PC-3 (cell line): ENCODE measurements around the gene L3MBTL4. TPM values are rescaled to one million over a fixed set of nuclear protein-coding genes. Genes with fewer than 3 reads are reported as not detected.

Source experiments
- ATAC-seq: fragments of 200-7000 bp; cut with Tn5 transposase; 2 replicates; pipeline ENCODE4 v1.9.1; 2020; ENCODE audit warnings: mild to moderate bottlenecking, moderate library complexity
- BruUV-seq: library from RNA; stranded (reverse); fragments of 400-500 nt; replicated peaks from 2 replicates; lab custom pipeline; 2021; lab: Mats Ljungman, UMichigan
- CTCF ChIA-PET: fragments of 300-600 bp; sonication (Branson Sonifier 250); formaldehyde crosslinking; loops from one replicate; lab custom pipeline; 2022; ENCODE audit warnings: antibody characterized with exemption; lab: Charles Lee
- POLR2A ChIA-PET: fragments of 300-600 bp; sonication (Branson Sonifier 250); formaldehyde crosslinking; loops from one replicate; lab custom pipeline; 2022; ENCODE audit warnings: antibody characterized with exemption; ENCODE audit not compliant: unreplicated experiment; lab: Charles Lee
- DNase-seq: peaks from one replicate; pipeline ENCODE4 v3.0.0-alpha.2; 2015
- H2AFZ ChIP-seq: fragments of 300-600 bp; sonication (generic); 2 replicates; pipeline ENCODE4 v1.6.0; 2016; ENCODE audit warnings: antibody characterized with exemption, low read length
- H3F3A ChIP-seq: fragments of 300-600 bp; sonication (generic); one replicate; pipeline ENCODE4 v1.6.0; 2017; ENCODE audit warnings: antibody characterized with exemption, low read length, control low read depth, mild to moderate bottlenecking; ENCODE audit not compliant: unreplicated experiment
- H3K27ac ChIP-seq: fragments of 300-600 bp; sonication (generic); 2 replicates; pipeline ENCODE4 v1.5.1; 2016; ENCODE audit warnings: mild to moderate bottlenecking, low read length
- H3K27me3 ChIP-seq: fragments of 300-600 bp; sonication (generic); 2 replicates; pipeline ENCODE4 v1.6.1; 2016; ENCODE audit warnings: low read length, mixed read lengths
- H3K36me3 ChIP-seq: fragments of 300-600 bp; sonication (generic); 2 replicates; pipeline ENCODE4 v1.6.1; 2016; ENCODE audit warnings: low read depth, mixed run types, low read length, mixed read lengths
- H3K4me1 ChIP-seq: fragments of 300-600 bp; sonication (generic); 2 replicates; pipeline ENCODE4 v1.5.1; 2016; ENCODE audit warnings: low read length; ENCODE audit not compliant: insufficient read depth
- H3K4me2 ChIP-seq: fragments of 300-600 bp; sonication (generic); 2 replicates; pipeline ENCODE4 v1.6.0; 2016; ENCODE audit warnings: low read length
- H3K4me3 ChIP-seq: fragments of 300-600 bp; sonication (generic); 2 replicates; pipeline ENCODE4 v1.5.1; 2016; ENCODE audit warnings: mild to moderate bottlenecking, low read length, mixed read lengths
- H3K79me2 ChIP-seq: fragments of 300-600 bp; sonication (generic); 2 replicates; pipeline ENCODE4 v1.6.1; 2017; ENCODE audit warnings: low read length, mixed read lengths
- H3K9ac ChIP-seq: fragments of 300-600 bp; sonication (generic); 2 replicates; pipeline ENCODE4 v1.6.0; 2016; ENCODE audit warnings: mild to moderate bottlenecking, low read length
- H3K9me2 ChIP-seq: fragments of 300-600 bp; sonication (generic); replicated peaks from 2 replicates; pipeline ENCODE4 v1.6.1; 2016; ENCODE audit warnings: mixed run types, low read length, mixed read lengths
- H3K9me3 ChIP-seq: fragments of 300-600 bp; sonication (generic); 2 replicates; pipeline ENCODE4 v1.6.1; 2016; ENCODE audit warnings: low read length, mixed read lengths
- H4K20me1 ChIP-seq: fragments of 300-600 bp; sonication (generic); 2 replicates; pipeline ENCODE4 v1.6.1; 2016; ENCODE audit warnings: low read length, mixed read lengths
- CTCF ChIP-seq: fragments of 300-600 bp; sonication (generic); conservative IDR thresholded peaks from 2 replicates; pipeline ENCODE4 v1.5.1; 2017; ENCODE audit warnings: antibody characterized with exemption, low read depth, mild to moderate bottlenecking, low read length
- EZH2 ChIP-seq: fragments of 300-600 bp; sonication (generic); IDR thresholded peaks from one replicate; pipeline ENCODE4 v1.6.1; 2017; ENCODE audit warnings: antibody characterized with exemption, mild to moderate bottlenecking, low read length; ENCODE audit not compliant: unreplicated experiment
- EZH2phosphoT487 ChIP-seq: fragments of 300-600 bp; sonication (generic); IDR thresholded peaks from 2 replicates; pipeline ENCODE4 v1.6.1; 2018; ENCODE audit warnings: mild to moderate bottlenecking, antibody characterized with exemption, low read length, borderline replicate concordance
- intact Hi-C: fragments of 100-400 bp; cut with micrococcal nuclease; formaldehyde crosslinking; loops from 2 replicates; pipeline ENCODE4 v1.9.0; 2023
- total RNA-seq: library from RNA; depleted of rRNA; stranded (reverse); fragments of >200 nt; gene quantifications from 2 replicates; pipeline ENCODE4 v1.2.3, GENCODE V29; 2014

L3MBTL4 gene
- total RNA-seq, 1 experiment from 2014 or later = 0.47 TPM

GRCh38 chr18:6069539-6069938 lies 345.2 kb downstream of the L3MBTL4 start:
- Histone ChIP-seq H3K79me2 (no peaks in the 10 kb centered on the region), H3K9me3 (no peaks in the 10 kb centered on the region), H3K27me3 (no peaks in the 10 kb centered on the region), H3K9me2 (no peaks in the 10 kb centered on the region), H2AFZ (peak overlapping the region; percentile 33; the same call in 1 of the 2 replicates), H4K20me1 (no peaks in the 10 kb centered on the region), H3K27ac (peak overlapping the region; percentile 91), H3K36me3 (no peaks in the 10 kb centered on the region), H3K4me3 (peak overlapping the region; percentile 5), H3K4me2 (peak overlapping the region; percentile 64), H3K4me1 (peaks cover 45% of the 10 kb centered on the region), H3K9ac (peak overlapping the region; percentile 47), H3F3A (no peaks in the 10 kb centered on the region)
- ChIA-PET POLR2A (interaction anchor here (0.7 kb wide), 2 partner anchors 50 to 71 kb away, joined by 5 to 7 read pairs; no protein-coding TSS in a partner anchor), CTCF (no interaction called here)
- peak; percentile 90 for ATAC-seq
- no TSS peak for BruUV-seq
- peak; percentile 88 for DNase-seq
- TF ChIP-seq EZH2 = no peak
- no peak for TF ChIP-seq CTCF
- TF ChIP-seq EZH2phosphoT487 = no peak
- intact Hi-C loops = loop anchor here (1.0 kb wide), 2 partner anchors 13 to 59 kb away; no protein-coding TSS in a partner anchor

GRCh38 chr18:6069103-6069502 lies 345.6 kb downstream of the L3MBTL4 start:
- H3K4me2 ChIP-seq = peak overlapping the region; percentile 64
- H3K4me1 ChIP-seq = peaks cover 45% of the 10 kb centered on the region
- ChIA-PET CTCF (no interaction called here), POLR2A (no interaction called here)
- H2AFZ ChIP-seq = peak overlapping the region; percentile 33
- H3F3A ChIP-seq = no peaks in the 10 kb centered on the region
- DNase-seq (peak; percentile 56), ATAC-seq (peak; percentile 10)
- no TSS peak for BruUV-seq
- intact Hi-C loops = loop anchor here (1.0 kb wide), 2 partner anchors 13 to 59 kb away; no protein-coding TSS in a partner anchor
- no peaks in the 10 kb centered on the region for H3K79me2 ChIP-seq
- TF ChIP-seq EZH2phosphoT487 = no peak
- 0 out of 2 replicates have a peak, but pooled peaks have one; percentile 24 for TF ChIP-seq CTCF
- TF ChIP-seq EZH2 = no peak
- H3K36me3 ChIP-seq = no peaks in the 10 kb centered on the region
- no peaks in the 10 kb centered on the region for H3K9me3 ChIP-seq
- no peaks in the 10 kb centered on the region for H4K20me1 ChIP-seq
- H3K9me2 ChIP-seq = no peaks in the 10 kb centered on the region
- H3K4me3 ChIP-seq = peak overlapping the region; percentile 5
- no peaks in the 10 kb centered on the region for H3K27me3 ChIP-seq
- peak overlapping the region; percentile 45; the same call in 1 of the 2 replicates for H3K9ac ChIP-seq
- peak overlapping the region; percentile 91 for H3K27ac ChIP-seq

DNA sequence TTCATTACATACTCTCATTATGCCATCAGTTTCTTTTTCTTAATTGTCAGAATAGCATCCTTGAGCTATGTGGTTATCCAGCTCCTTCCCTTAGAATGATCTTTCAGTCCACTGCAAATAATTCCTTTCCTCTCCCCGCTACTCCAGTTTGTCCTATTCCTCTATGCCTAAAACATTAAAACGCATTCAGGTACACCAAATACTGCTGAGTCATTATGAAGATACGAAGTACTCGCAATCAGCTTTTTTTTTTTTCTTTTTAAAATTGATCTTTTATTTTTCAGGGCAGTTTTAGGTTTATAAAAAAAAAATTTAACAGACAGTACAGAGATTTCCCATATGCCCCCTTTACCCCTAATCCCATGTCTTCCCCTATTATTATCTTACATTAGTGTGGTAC lies 354.6 kb downstream of the L3MBTL4 start:
- TF ChIP-seq EZH2phosphoT487 = no peak
- TF ChIP-seq EZH2 = no peak
- TF ChIP-seq CTCF = no peak
- no TSS peak for BruUV-seq
- Histone ChIP-seq H3K4me3 (no peak overlapping the region), H2AFZ (no peak overlapping the region), H3K27ac (no peak overlapping the region), H3K4me2 (no peak overlapping the region), H3F3A (peaks cover 7% of the 10 kb centered on the region), H3K9ac (no peak overlapping the region), H3K9me3 (no peaks in the 10 kb centered on the region), H4K20me1 (no peaks in the 10 kb centered on the region), H3K4me1 (peaks cover 34% of the 10 kb centered on the region), H3K79me2 (no peaks in the 10 kb centered on the region), H3K9me2 (no peaks in the 10 kb centered on the region), H3K27me3 (no peaks in the 10 kb centered on the region), H3K36me3 (no peaks in the 10 kb centered on the region)
- DNase-seq (no peak), ATAC-seq (no peak)
- intact Hi-C loops = no loop called here
- CTCF ChIA-PET = no interaction called here
- POLR2A ChIA-PET = no interaction called here
